NCI-H82 treated with DMSO at 0.1 percent for 48 hours (cell line): ENCODE data around the gene CYP4F8.
"Not testable (repeated sequence)": the region's sequence is repeated elsewhere in the genome, so short reads cannot be mapped to it uniquely, and the experiment has no call there.

Experiments
- DNase-seq: peaks from one replicate; lab custom pipeline; 2025; ENCODE audit not compliant: unreplicated experiment; lab: John Stamatoyannopoulos, UW

Gene CYP4F8

GRCh38 chr19:15643387-15643786, 28.4 kb downstream of the CYP4F8 start:
- DNase-seq = no peak

GRCh38 chr19:15644066-15644741, 29.2 kb downstream of the CYP4F8 start:
- DNase-seq = no peak

- no peak for DNase-seq
Measured at GRCh38 chr19:15644816-15645215, 29.8 kb downstream of the CYP4F8 start.

- no peak for DNase-seq
Measured at GRCh38 chr19:15649526-15649925, 34.5 kb downstream of the CYP4F8 start.

- not testable (repeated sequence) for DNase-seq
Measured at GRCh38 chr19:15650123-15650522, 35.1 kb downstream of the CYP4F8 start.

GRCh38 chr19:15651791-15652190, 36.8 kb downstream of the CYP4F8 start:
- DNase-seq = no peak

- no peak for DNase-seq
Measured at GRCh38 chr19:15652559-15653278, 37.7 kb downstream of the CYP4F8 start.

GRCh38 chr19:15656467-15656866, 41.4 kb downstream of the CYP4F8 start:
- no peak for DNase-seq

- no peak for DNase-seq
Measured at GRCh38 chr19:15663247-15663646, 48.2 kb downstream of the CYP4F8 start.

GRCh38 chr19:15666186-15666585, 51.2 kb downstream of the CYP4F8 start:
- no peak for DNase-seq

GRCh38 chr19:15666883-15667282, 51.9 kb downstream of the CYP4F8 start:
- DNase-seq = no peak

GRCh38 chr19:15669440-15669839, 54.4 kb downstream of the CYP4F8 start:
- DNase-seq = no peak

GRCh38 chr19:15669891-15670290, 54.9 kb downstream of the CYP4F8 start:
- no peak for DNase-seq

GRCh38 chr19:15671237-15671821, 56.3 kb downstream of the CYP4F8 start:
- DNase-seq = no peak

- no peak for DNase-seq
Measured at GRCh38 chr19:15671891-15672579, 57.0 kb downstream of the CYP4F8 start.

- DNase-seq = no peak
Measured at GRCh38 chr19:15672580-15673175, 57.7 kb downstream of the CYP4F8 start, which contains the start of gene CYP4F12. Gene CYP4F12 (plus strand): TSS chr19:15673087. CDS start chr19:15673530, 443 bp downstream.

GRCh38 chr19:15673176-15673654, 58.2 kb downstream of the CYP4F8 start:
- DNase-seq = no peak

GRCh38 chr19:15675560-15675959, 60.5 kb downstream of the CYP4F8 start:
- DNase-seq = no peak

- DNase-seq = no peak
Measured at GRCh38 chr19:15679089-15679488, 64.1 kb downstream of the CYP4F8 start.

- DNase-seq = not testable (repeated sequence)
Measured at GRCh38 chr19:15679865-15680264, 64.8 kb downstream of the CYP4F8 start.
